H1 (cell line): ENCODE measurements around the gene MAGI1. TPM values are rescaled to one million over a fixed set of nuclear protein-coding genes. Genes with fewer than 3 reads are reported as not detected.
A peak's percentile ranks its signal among the peaks of the same experiment; 100 is the strongest.

Source experiments
- CTCF ChIA-PET: fragments of 300-600 bp; sonication (Branson Sonifier 250); formaldehyde crosslinking; loops from one replicate; lab custom pipeline; 2021; ENCODE audit not compliant: partially characterized antibody; lab: Charles Lee
- POLR2A ChIA-PET: fragments of 300-600 bp; sonication (Branson Sonifier 250); formaldehyde crosslinking; loops from one replicate; lab custom pipeline; 2021; ENCODE audit warnings: inconsistent platforms; ENCODE audit not compliant: partially characterized antibody; lab: Charles Lee
- DNase-seq, 2 experiments: peaks; one replicate each; pipeline versions ENCODE4 v3.0.0 to v3.0.0-alpha.2; 2010 to 2022; ENCODE audit warnings: low spot score in 2 of 2, low read depth in 1 of 2, mixed read lengths in 1 of 2
- FAIRE-seq: peaks from 2 replicates; lab custom pipeline; 2011; peaks lifted over from hg19 to GRCh38; lab: Jason Lieb, UNC
- H2AFZ ChIP-seq: 2 replicates; pipeline ENCODE4 v1.8.1; 2012; ENCODE audit warnings: low read length, inconsistent platforms
- H2AK5ac ChIP-seq: 2 replicates; pipeline ENCODE4 v1.6.1; 2013; ENCODE audit warnings: low read depth, low read length
- H2BK120ac ChIP-seq: replicated peaks from 2 replicates; pipeline ENCODE3; 2013; ENCODE audit warnings: low read depth, low read length, inconsistent platforms
- H2BK12ac ChIP-seq: 2 replicates; pipeline ENCODE4 v1.6.1; 2013; ENCODE audit warnings: low read depth, low read length
- H2BK15ac ChIP-seq: 2 replicates; pipeline ENCODE4 v1.6.1; 2013; ENCODE audit warnings: low read length
- H2BK20ac ChIP-seq: 2 replicates; pipeline ENCODE4 v1.6.1; 2013; ENCODE audit warnings: low read length
- H2BK5ac ChIP-seq: 2 replicates; pipeline ENCODE4 v1.6.1; 2013; ENCODE audit warnings: low read depth, low read length
- H3K14ac ChIP-seq: 2 replicates; pipeline ENCODE4 v1.6.1; 2013; ENCODE audit warnings: inconsistent platforms; ENCODE audit not compliant: insufficient read length
- H3K18ac ChIP-seq: 2 replicates; pipeline ENCODE4 v1.6.1; 2013; ENCODE audit warnings: low read length; ENCODE audit errors: extremely low read depth
- H3K23ac ChIP-seq: 2 replicates; pipeline ENCODE4 v1.6.1; 2013; ENCODE audit warnings: inconsistent platforms; ENCODE audit not compliant: insufficient read length
- H3K23me2 ChIP-seq: 2 replicates; pipeline ENCODE4 v1.6.1; 2013; ENCODE audit warnings: low read depth, low read length
- H3K27ac ChIP-seq: 2 replicates; pipeline ENCODE4 v1.6.1; 2011; ENCODE audit warnings: low read depth, low read length, inconsistent platforms
- H3K27me3 ChIP-seq, 4 experiments: replicated peaks in 1 of 4; 1 replicate in 1 of 4; 2 replicates in 3 of 4; pipeline versions ENCODE4 v1.6.1 to v1.8.1; 2011 to 2013; ENCODE audit warnings: low read length in 3 of 4, mild to moderate bottlenecking in 3 of 4, inconsistent platforms in 2 of 4, mixed read lengths in 2 of 4, moderate library complexity in 1 of 4; ENCODE audit not compliant: control insufficient read depth in 3 of 4, insufficient read depth in 3 of 4; ENCODE audit errors: extremely low read depth in 1 of 4
- H3K36me3 ChIP-seq, 4 experiments: 2 replicates each; pipeline versions ENCODE4 v1.6.1 to v1.8.1; 2011 to 2013; ENCODE audit warnings: mild to moderate bottlenecking in 4 of 4, low read length in 3 of 4, moderate library complexity in 2 of 4, control low read depth in 1 of 4, inconsistent platforms in 1 of 4; ENCODE audit not compliant: insufficient read depth in 4 of 4, control insufficient read depth in 2 of 4
- H3K4ac ChIP-seq: replicated peaks from 2 replicates; pipeline ENCODE3; 2013; ENCODE audit warnings: low read length, low read depth, mixed read lengths, inconsistent platforms; ENCODE audit not compliant: insufficient read length
- H3K4me1 ChIP-seq, 4 experiments: replicated peaks in 1 of 4; 1 replicate in 1 of 4; 2 replicates in 3 of 4; pipeline versions ENCODE4 v1.6.1 to v1.8.1; 2011 to 2013; ENCODE audit warnings: low read length in 3 of 4, inconsistent platforms in 2 of 4, mixed read lengths in 1 of 4; ENCODE audit not compliant: insufficient read depth in 4 of 4, control insufficient read depth in 3 of 4
- H3K4me2 ChIP-seq, 2 experiments: 2 replicates each; pipeline versions ENCODE4 v1.6.1 to v1.8.1; 2011 to 2013; ENCODE audit warnings: low read depth in 2 of 2, low read length in 2 of 2, control low read depth in 1 of 2, inconsistent platforms in 1 of 2, mild to moderate bottlenecking in 1 of 2; ENCODE audit not compliant: insufficient read depth in 1 of 2
- H3K4me3 ChIP-seq, 4 experiments: fragments of 200-600, 300-600 bp in 1 of 4; sonication (generic), shearing (Covaris generic), sonication (Bioruptor Twin) in 1 of 4; 2 replicates each; pipeline versions ENCODE4 v1.5.1 to v1.8.1; 2011 to 2016; ENCODE audit warnings: low read length in 4 of 4, low read depth in 3 of 4, control low read depth in 2 of 4, inconsistent platforms in 2 of 4, mild to moderate bottlenecking in 2 of 4, mixed read lengths in 1 of 4, moderate library complexity in 1 of 4; ENCODE audit not compliant: insufficient read depth in 2 of 4; ENCODE audit errors: extremely low read depth in 1 of 4
- H3K56ac ChIP-seq: replicated peaks from 2 replicates; pipeline ENCODE3; 2013; ENCODE audit warnings: low read depth, mild to moderate bottlenecking, mixed read lengths, low read length, inconsistent platforms; ENCODE audit not compliant: insufficient read length
- H3K79me1 ChIP-seq: 2 replicates; pipeline ENCODE4 v1.6.1; 2013; ENCODE audit warnings: low read depth, low read length, control low read depth
- H3K79me2 ChIP-seq, 2 experiments: 2 replicates each; pipeline versions ENCODE4 v1.6.1 to v1.8.1; 2012 to 2013; ENCODE audit warnings: low read length in 2 of 2, mild to moderate bottlenecking in 2 of 2, inconsistent platforms in 1 of 2; ENCODE audit not compliant: insufficient read depth in 2 of 2, control insufficient read depth in 1 of 2
- H3K9ac ChIP-seq, 4 experiments: replicated peaks in 1 of 4; 1 replicate in 1 of 4; 2 replicates in 3 of 4; pipeline versions ENCODE4 v1.6.1 to v1.8.1; 2011 to 2013; ENCODE audit warnings: low read depth in 3 of 4, low read length in 3 of 4, control low read depth in 2 of 4, mild to moderate bottlenecking in 2 of 4, moderate library complexity in 2 of 4, inconsistent platforms in 1 of 4; ENCODE audit errors: extremely low read depth in 1 of 4
- H3K9me3 ChIP-seq, 2 experiments: 2 replicates each; pipeline versions ENCODE4 v1.6.1 to v1.8.1; 2012 to 2013; ENCODE audit warnings: mild to moderate bottlenecking in 2 of 2, moderate library complexity in 2 of 2, control low read depth in 1 of 2, inconsistent platforms in 1 of 2, low read depth in 1 of 2, low read length in 1 of 2, mixed read lengths in 1 of 2; ENCODE audit not compliant: insufficient read depth in 2 of 2
- H4K20me1 ChIP-seq, 2 experiments: replicated peaks in 1 of 2; 2 replicates each; pipeline versions ENCODE3 to v1.8.1; 2011 to 2013; ENCODE audit warnings: inconsistent platforms in 2 of 2, low read length in 2 of 2, mild to moderate bottlenecking in 1 of 2; ENCODE audit not compliant: insufficient read depth in 2 of 2, control insufficient read depth in 1 of 2
- H4K5ac ChIP-seq: 2 replicates; pipeline ENCODE4 v1.6.1; 2013; ENCODE audit warnings: low read length, low read depth, mixed read lengths, inconsistent platforms; ENCODE audit not compliant: insufficient read length
- H4K8ac ChIP-seq: 2 replicates; pipeline ENCODE4 v1.8.0; 2013; ENCODE audit warnings: mild to moderate bottlenecking, moderate library complexity, low read length, inconsistent platforms; ENCODE audit not compliant: insufficient read depth; ENCODE audit errors: extremely low read depth
- H4K91ac ChIP-seq: replicated peaks from 2 replicates; pipeline ENCODE3; 2013; ENCODE audit warnings: low read length, mixed read lengths, inconsistent platforms; ENCODE audit not compliant: insufficient read length
- BRCA1 ChIP-seq: IDR thresholded peaks from 2 replicates; pipeline ENCODE4 v1.6.1; 2012; ENCODE audit warnings: low read depth, low read length, improper control_type of control experiment
- FOSL1 ChIP-seq: IDR thresholded peaks from 2 replicates; pipeline ENCODE4 v1.6.1; 2011; ENCODE audit warnings: mild to moderate bottlenecking, low read depth, low read length, moderate library complexity; ENCODE audit not compliant: insufficient read depth
- JUND ChIP-seq: IDR thresholded peaks from 2 replicates; pipeline ENCODE4 v1.6.1; 2011; ENCODE audit warnings: mild to moderate bottlenecking, improper control_type of control experiment, low read length
- MAFK ChIP-seq: IDR thresholded peaks from 2 replicates; pipeline ENCODE4 v1.6.1; 2012; ENCODE audit warnings: low read depth, mild to moderate bottlenecking, improper control_type of control experiment, low read length
- PHF8 ChIP-seq: fragments of 200-600 bp; sonication (generic); conservative IDR thresholded peaks from 2 replicates; pipeline ENCODE4 v1.7.1; 2012; ENCODE audit warnings: low read depth, mild to moderate bottlenecking, inconsistent platforms, low read length, moderate library complexity
- RBBP5 ChIP-seq: IDR thresholded peaks from 2 replicates; pipeline ENCODE4 v1.7.1; 2012; ENCODE audit warnings: low read depth, mild to moderate bottlenecking, inconsistent platforms, low read length, moderate library complexity, borderline replicate concordance
- SP4 ChIP-seq: IDR thresholded peaks from 2 replicates; pipeline ENCODE4 v1.6.1; 2012; ENCODE audit warnings: low read length, inconsistent platforms
- TAF1 ChIP-seq: IDR thresholded peaks from 2 replicates; pipeline ENCODE4 v1.6.1; 2011; ENCODE audit warnings: mild to moderate bottlenecking, low read depth, low read length
- TCF12 ChIP-seq: IDR thresholded peaks from 2 replicates; pipeline ENCODE4 v1.6.1; 2011; ENCODE audit warnings: low read depth, mild to moderate bottlenecking, low read length
- WGBS, 2 experiments: shearing (Covaris generic) in 1 of 2; methylation state at CpG; one replicate each; pipeline versions ENCODE4 v1.1.6 to v1.1.7; 2013 to 2015; ENCODE audit warnings: low lambda C conversion rate in 2 of 2, mixed read lengths in 2 of 2, inconsistent platforms in 1 of 2, low coverage in 1 of 2, missing lambda C conversion rate in 1 of 2; ENCODE audit not compliant: insufficient replicate concordance in 2 of 2, insufficient coverage in 1 of 2, insufficient read length in 1 of 2; ENCODE audit errors: extremely low coverage in 1 of 2, missing lambda C conversion rate in 1 of 2; 5-methylcytosine and 5-hydroxymethylcytosine counted together
- polyA plus RNA-seq, 7 experiments: library from polyadenylated mRNA; depleted of rRNA in 3 of 7; stranded (reverse) in 5 of 7; unstranded in 2 of 7; fragments of >200 nt in 5 of 7; fragments of 200-250 nt in 2 of 7; gene quantifications; 1 replicate in 5 of 7; 2 replicates in 1 of 7; 4 replicates in 1 of 7; pipeline versions ENCODE4 v1.2.1 to v1.2.3, GENCODE V29; 2011 to 2013; ENCODE audit warnings: missing spikeins in 2 of 7, mixed read lengths in 2 of 7
- total RNA-seq: library from RNA; stranded (reverse); fragmentation: NEBNext Ultra II Directional; extraction: Animal tissue kit (Norgen Biotek cat#: 25700); gene quantifications from 2 replicates; pipeline ENCODE4 v1.2.1, GENCODE V29; 2021
- TF ChIP-seq, protein P1 (sequence below): IDR thresholded peaks from 2 replicates; pipeline ENCODE4 v1.6.1; 2011; ENCODE audit warnings: low read depth, mild to moderate bottlenecking, low read length; ENCODE audit not compliant: insufficient read depth

Gene MAGI1
- total and polyA plus RNA-seq, 2 of the 8 experiments (the other 6 are each of a cell fraction or from before 2014, with no cell fraction given), result 19.8 to 78.0 TPM

DNA sequence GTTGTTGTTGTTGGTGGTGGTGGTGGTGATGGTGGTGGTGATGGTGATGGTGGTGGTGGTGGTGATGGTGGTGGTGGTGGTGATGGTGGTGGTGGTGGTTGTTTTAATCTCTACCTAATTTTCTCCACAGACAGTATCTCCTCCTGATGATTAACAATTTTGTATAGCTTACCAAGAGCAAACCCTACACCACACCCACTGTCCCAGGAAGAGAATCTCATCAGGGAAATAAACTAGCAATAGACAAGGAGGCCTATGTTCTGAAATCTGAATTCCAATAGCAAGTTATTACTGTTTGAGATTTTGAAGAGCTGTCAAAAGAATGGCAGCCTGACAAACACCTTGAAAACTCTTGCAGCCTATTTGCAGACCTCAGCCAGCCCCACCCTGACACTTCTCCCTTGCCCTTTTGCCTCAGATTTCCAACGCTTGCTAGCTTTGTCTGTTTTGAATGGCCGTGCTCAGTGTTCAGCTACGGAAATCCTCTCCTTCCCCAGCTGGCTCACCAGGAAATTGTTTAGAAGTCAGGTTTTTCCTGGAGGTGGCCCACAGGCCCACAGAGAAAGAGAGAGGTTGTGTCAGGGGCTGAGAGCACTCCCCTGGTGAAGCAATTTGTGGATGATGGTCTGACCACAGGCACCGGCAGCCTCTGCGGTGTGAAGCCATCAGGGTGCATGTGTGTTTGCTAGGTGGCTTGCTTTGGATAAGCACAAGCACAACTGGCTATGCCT, 101.6 kb downstream of the MAGI1 start:
- peaks cover 0 to 47% of the 10 kb centered on the region in 2 experiments; a peak in 2 of 4 replicates for H3K79me2 ChIP-seq
- no peak overlapping the region for H2AK5ac ChIP-seq
- H3K4me1 ChIP-seq, result peaks cover 0 to 2% (median under 1%) of the 10 kb centered on the region in 4 experiments; a peak in 3 of 7 replicates
- ChIA-PET POLR2A (interaction anchor here (2.1 kb wide), 1 partner anchor 99 kb away, joined by 5 read pairs; no protein-coding TSS in a partner anchor), CTCF (interaction anchor here (0.7 to 2.8 kb wide), 5 partner anchors 9 to 197 kb away, joined by 3 to 10 read pairs (median 7); no protein-coding TSS in a partner anchor)
- H2BK12ac ChIP-seq, result no peak overlapping the region
- H3K23me2 ChIP-seq, result no peaks in the 10 kb centered on the region
- H3K36me3 ChIP-seq, result no peaks in the 10 kb centered on the region
- no peak overlapping the region for H2BK15ac ChIP-seq
- H3K9me3 ChIP-seq, result peaks cover 6 to 7% of the 10 kb centered on the region in 2 experiments; a peak in 3 of 4 replicates
- H2BK5ac ChIP-seq, result no peak overlapping the region
- H3K9ac ChIP-seq, result no peak overlapping the region
- no peaks in the 10 kb centered on the region for H4K20me1 ChIP-seq
- H4K8ac ChIP-seq, result no peak overlapping the region
- TF ChIP-seq PHF8 (no peak), JUND (no peak), BRCA1 (no peak), MAFK (no peak), SP4 (no peak), FOSL1 (no peak), RBBP5 (no peak), TCF12 (no peak), TAF1 (no peak)
- TF ChIP-seq, protein P1, sequence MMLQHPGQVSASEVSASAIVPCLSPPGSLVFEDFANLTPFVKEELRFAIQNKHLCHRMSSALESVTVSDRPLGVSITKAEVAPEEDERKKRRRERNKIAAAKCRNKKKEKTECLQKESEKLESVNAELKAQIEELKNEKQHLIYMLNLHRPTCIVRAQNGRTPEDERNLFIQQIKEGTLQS, result no peak
- H4K5ac ChIP-seq, result no peak overlapping the region
- H3K23ac ChIP-seq, result no peak overlapping the region
- 83% methylated on average over 5 of the region's 5 CpGs; no CpG with 5 or more reads in 1 of the 2 experiments for WGBS, 2 experiments
- H3K4ac ChIP-seq, result no peak overlapping the region
- no peak overlapping the region for H2AFZ ChIP-seq
- no peak overlapping the region for H2BK120ac ChIP-seq
- FAIRE-seq (no peak), DNase-seq (no peak)
- H3K79me1 ChIP-seq, result no peaks in the 10 kb centered on the region; the same call in 1 of the 2 replicates
- H3K4me3 ChIP-seq, result no peak overlapping the region
- H3K4me2 ChIP-seq, result no peak overlapping the region; a peak in 1 of 4 replicates
- no peak overlapping the region for H2BK20ac ChIP-seq
- no peak overlapping the region for H3K18ac ChIP-seq
- no peaks in the 10 kb centered on the region for H3K27me3 ChIP-seq
- no peak overlapping the region for H3K14ac ChIP-seq
- no peak overlapping the region for H4K91ac ChIP-seq
- H3K56ac ChIP-seq, result no peak overlapping the region
- 0 out of 2 replicates have a peak overlapping the region, but pooled peaks have one; percentile 26 for H3K27ac ChIP-seq
